ENCODE measurements around the gene RTN1.

DNA sequence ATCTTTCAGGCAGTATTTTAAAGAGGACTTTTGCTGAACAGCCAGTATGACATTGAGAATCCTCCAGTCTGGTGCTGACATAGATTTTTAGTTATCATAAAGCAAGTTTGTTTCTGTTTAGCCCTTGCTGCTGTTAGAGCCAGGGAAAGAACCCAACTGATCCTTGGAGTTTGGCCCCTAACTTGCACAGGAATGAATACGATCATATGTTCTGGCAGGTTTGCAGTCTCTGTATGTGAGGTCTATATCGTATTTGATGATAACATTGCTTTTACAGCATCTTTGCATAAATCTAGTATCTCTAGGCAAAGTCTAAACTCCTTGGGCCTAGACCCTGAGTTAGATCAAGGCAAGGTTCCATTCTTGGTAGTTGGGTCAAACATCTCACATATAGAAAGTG, 289.7 kb downstream of the RTN1 start:
- TF ChIP-seq SIN3A (IDR thresholded peaks at IDR 0.05; ENCODE audit: borderline replicate concordance, insufficient read depth, low read depth, low read length) (no peak), POLR2AphosphoS5 (IDR thresholded peaks at IDR 0.05; ENCODE audit: low read depth, low read length) (no peak), TCF7L2 (IDR thresholded peaks at IDR 0.05; ENCODE audit: low read depth, low read length) (no peak)
- TF ChIP-seq, protein P1, sequence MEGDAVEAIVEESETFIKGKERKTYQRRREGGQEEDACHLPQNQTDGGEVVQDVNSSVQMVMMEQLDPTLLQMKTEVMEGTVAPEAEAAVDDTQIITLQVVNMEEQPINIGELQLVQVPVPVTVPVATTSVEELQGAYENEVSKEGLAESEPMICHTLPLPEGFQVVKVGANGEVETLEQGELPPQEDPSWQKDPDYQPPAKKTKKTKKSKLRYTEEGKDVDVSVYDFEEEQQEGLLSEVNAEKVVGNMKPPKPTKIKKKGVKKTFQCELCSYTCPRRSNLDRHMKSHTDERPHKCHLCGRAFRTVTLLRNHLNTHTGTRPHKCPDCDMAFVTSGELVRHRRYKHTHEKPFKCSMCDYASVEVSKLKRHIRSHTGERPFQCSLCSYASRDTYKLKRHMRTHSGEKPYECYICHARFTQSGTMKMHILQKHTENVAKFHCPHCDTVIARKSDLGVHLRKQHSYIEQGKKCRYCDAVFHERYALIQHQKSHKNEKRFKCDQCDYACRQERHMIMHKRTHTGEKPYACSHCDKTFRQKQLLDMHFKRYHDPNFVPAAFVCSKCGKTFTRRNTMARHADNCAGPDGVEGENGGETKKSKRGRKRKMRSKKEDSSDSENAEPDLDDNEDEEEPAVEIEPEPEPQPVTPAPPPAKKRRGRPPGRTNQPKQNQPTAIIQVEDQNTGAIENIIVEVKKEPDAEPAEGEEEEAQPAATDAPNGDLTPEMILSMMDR (IDR thresholded peaks at IDR 0.05), result no peak

Measured in Panc1 (cell line).